ENCODE results near the gene RHOH.

DNA sequence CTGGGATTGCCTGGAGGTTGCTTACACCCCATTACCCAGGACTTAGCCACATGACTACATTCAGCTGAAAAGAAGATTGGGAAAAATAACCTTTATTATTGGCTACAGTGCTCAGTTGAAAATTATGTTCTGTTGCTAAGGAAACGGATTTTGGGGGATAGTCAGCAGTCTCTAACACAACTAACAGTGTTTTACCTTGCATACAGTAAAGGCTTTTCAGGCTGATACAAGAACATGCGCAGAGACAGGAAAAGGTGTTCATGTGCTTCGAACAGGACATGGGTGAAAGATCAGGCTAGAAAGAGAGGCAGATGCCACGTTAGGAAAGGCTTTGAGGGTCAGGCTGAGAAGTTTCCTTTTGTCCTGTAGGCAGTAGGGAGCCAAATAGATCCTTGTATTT lies 14.8 kb upstream of the RHOH start:
- TF ChIP-seq SUPT5H (IDR thresholded peaks at IDR 0.05) (no peak), KLF6 (CRISPR knock-in tag; IDR thresholded peaks at IDR 0.05; ENCODE audit: borderline replicate concordance) (no peak), EGR1 (conservative IDR thresholded peaks at IDR 0.05) (no peak)
- TF ChIP-seq, protein P1, sequence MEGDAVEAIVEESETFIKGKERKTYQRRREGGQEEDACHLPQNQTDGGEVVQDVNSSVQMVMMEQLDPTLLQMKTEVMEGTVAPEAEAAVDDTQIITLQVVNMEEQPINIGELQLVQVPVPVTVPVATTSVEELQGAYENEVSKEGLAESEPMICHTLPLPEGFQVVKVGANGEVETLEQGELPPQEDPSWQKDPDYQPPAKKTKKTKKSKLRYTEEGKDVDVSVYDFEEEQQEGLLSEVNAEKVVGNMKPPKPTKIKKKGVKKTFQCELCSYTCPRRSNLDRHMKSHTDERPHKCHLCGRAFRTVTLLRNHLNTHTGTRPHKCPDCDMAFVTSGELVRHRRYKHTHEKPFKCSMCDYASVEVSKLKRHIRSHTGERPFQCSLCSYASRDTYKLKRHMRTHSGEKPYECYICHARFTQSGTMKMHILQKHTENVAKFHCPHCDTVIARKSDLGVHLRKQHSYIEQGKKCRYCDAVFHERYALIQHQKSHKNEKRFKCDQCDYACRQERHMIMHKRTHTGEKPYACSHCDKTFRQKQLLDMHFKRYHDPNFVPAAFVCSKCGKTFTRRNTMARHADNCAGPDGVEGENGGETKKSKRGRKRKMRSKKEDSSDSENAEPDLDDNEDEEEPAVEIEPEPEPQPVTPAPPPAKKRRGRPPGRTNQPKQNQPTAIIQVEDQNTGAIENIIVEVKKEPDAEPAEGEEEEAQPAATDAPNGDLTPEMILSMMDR (IDR thresholded peaks at IDR 0.05 in 2 of 3, conservative IDR thresholded peaks at IDR 0.05 in 1 of 3; ENCODE audit: insufficient read depth in 2 of 3, low read depth in 1 of 3, low read length in 3 of 3): no peak

Measured in K562 (cell line).